Prostate gland (tissue), 2 donors: ENCODE measurements around the gene AKAP13. TPM values are rescaled to one million over a fixed set of nuclear protein-coding genes. Genes with fewer than 3 reads are reported as not detected.

Experiments used
- DNase-seq: peaks from one replicate; pipeline ENCODE4 v3.0.0-alpha.2; 2019; ENCODE audit warnings: low spot score
- H3K27ac ChIP-seq, 2 donors: fragments of 200-600 bp; sonication (generic); 2 replicates each; pipeline ENCODE4 v1.5.1; 2017 to 2019
- H3K27me3 ChIP-seq: fragments of 200-600 bp; sonication (generic); replicated peaks from 2 replicates; pipeline ENCODE4 v1.5.1; 2019; ENCODE audit not compliant: insufficient read depth
- H3K36me3 ChIP-seq, 2 donors: fragments of 200-600 bp; sonication (generic); 1 replicate in 1 of 2; 2 replicates in 1 of 2; pipeline versions ENCODE4 v1.5.1 to v1.8.1; 2017 to 2019
- H3K4me1 ChIP-seq: fragments of 200-600 bp; sonication (generic); replicated peaks from 2 replicates; pipeline ENCODE4 v1.5.1; 2019
- H3K4me3 ChIP-seq, 2 donors: fragments of 200-600 bp; sonication (generic); 2 replicates each; pipeline ENCODE4 v1.5.1; 2017 to 2019
- H3K9me3 ChIP-seq: fragments of 200-600 bp; sonication (generic); 2 replicates; pipeline ENCODE4 v1.5.1; 2017
- CTCF ChIP-seq, 4 experiments: fragments of 200-600 bp in 2 of 4; fragments of 450-650 bp in 2 of 4; sonication (generic) in 2 of 4; IDR thresholded peaks; 1 replicate in 3 of 4; 2 replicates in 1 of 4; pipeline ENCODE4 v1.5.1; 2016 to 2019; ENCODE audit warnings: antibody characterized with exemption in 4 of 4, mild to moderate bottlenecking in 2 of 4, moderate library complexity in 2 of 4
- POLR2A ChIP-seq: fragments of 450-650 bp; IDR thresholded peaks from one replicate; pipeline ENCODE4 v1.6.1; 2016; ENCODE audit warnings: antibody characterized with exemption, mild to moderate bottlenecking
- POLR2AphosphoS5 ChIP-seq: sonication (generic); formaldehyde crosslinking; IDR thresholded peaks from one replicate; pipeline ENCODE4 v1.6.1; 2017; ENCODE audit warnings: antibody characterized with exemption
- WGBS: methylation state at CpG from one replicate; pipeline ENCODE4 v1.1.5; 2018; 5-methylcytosine and 5-hydroxymethylcytosine counted together
- intact Hi-C: fragments of 100-400 bp; cut with DNase I; formaldehyde crosslinking; loops from one replicate; pipeline ENCODE4 v1.14.2; 2022
- total RNA-seq, 2 donors: library from RNA; depleted of rRNA; stranded (reverse); fragments of >200 nt; gene quantifications; one replicate each; pipeline ENCODE4 v1.1.0, GENCODE V29; 2016

AKAP13 gene
- total RNA-seq, 2 donors from 2014 or later = 102 to 195 TPM

GRCh38 chr15:85743392-85744055 is 363.1 kb downstream of the AKAP13 start:
- H3K9me3 ChIP-seq = no peaks in the 10 kb centered on the region
- H3K27me3 ChIP-seq = no peaks in the 10 kb centered on the region
- H3K4me3 ChIP-seq = no peak overlapping the region
- intact Hi-C loops = loop anchor here (5.0 kb wide), 1 partner anchor 49 kb away; the partner anchor contains the start of gene KLHL25
- no peak overlapping the region for H3K27ac ChIP-seq
- peaks cover 7 to 26% of the 10 kb centered on the region in 2 donors for H3K36me3 ChIP-seq
- DNase-seq = no peak
- WGBS = 82% methylated on average over 14 of the region's 14 CpGs
- TF ChIP-seq CTCF (IDR thresholded peaks at IDR 0.05) (no peak), POLR2A (no peak), POLR2AphosphoS5 (no peak)
- H3K4me1 ChIP-seq = no peaks in the 10 kb centered on the region

GRCh38 chr15:85744579-85744978 is 364.2 kb downstream of the AKAP13 start:
- Histone ChIP-seq H3K9me3 (no peaks in the 10 kb centered on the region), H3K27me3 (no peaks in the 10 kb centered on the region), H3K4me3 (no peak overlapping the region), H3K4me1 (no peaks in the 10 kb centered on the region), H3K27ac (no peak overlapping the region), H3K36me3 (peaks cover 7 to 26% of the 10 kb centered on the region in 2 donors)
- intact Hi-C loops = loop anchor here (5.0 kb wide), 1 partner anchor 48 kb away; the partner anchor contains the start of gene KLHL25
- TF ChIP-seq CTCF (IDR thresholded peaks at IDR 0.05) (no peak), POLR2A (no peak), POLR2AphosphoS5 (no peak)
- 93% methylated on average over 10 of the region's 10 CpGs for WGBS
- no peak for DNase-seq

GRCh38 chr15:85745023-85745422 is 364.6 kb downstream of the AKAP13 start:
- no peak for TF ChIP-seq CTCF (IDR thresholded peaks at IDR 0.05)
- no peak for TF ChIP-seq POLR2AphosphoS5
- no peak for TF ChIP-seq POLR2A
- H3K27me3 ChIP-seq = no peaks in the 10 kb centered on the region
- intact Hi-C loops = no loop called here
- peaks cover 7 to 26% of the 10 kb centered on the region in 2 donors for H3K36me3 ChIP-seq
- H3K27ac ChIP-seq = no peak overlapping the region
- no peak overlapping the region for H3K4me3 ChIP-seq
- H3K9me3 ChIP-seq = no peaks in the 10 kb centered on the region
- 82% methylated on average over 12 of the region's 12 CpGs for WGBS
- DNase-seq = no peak
- no peaks in the 10 kb centered on the region for H3K4me1 ChIP-seq

GRCh38 chr15:85745525-85746150 is 365.2 kb downstream of the AKAP13 start:
- no peak for DNase-seq

More at GRCh38 chr15:85745525-85746150, 365.2 kb downstream of the AKAP13 start:
- Histone ChIP-seq H3K27ac (no peak overlapping the region), H3K27me3 (no peaks in the 10 kb centered on the region), H3K4me3 (no peak overlapping the region), H3K4me1 (no peaks in the 10 kb centered on the region), H3K9me3 (no peaks in the 10 kb centered on the region), H3K36me3 (peaks cover 4 to 26% of the 10 kb centered on the region in 2 donors)
- intact Hi-C loops = no loop called here
- TF ChIP-seq POLR2AphosphoS5 = no peak
- TF ChIP-seq CTCF (IDR thresholded peaks at IDR 0.05) = no peak
- no peak for TF ChIP-seq POLR2A
- WGBS = 74% methylated on average over 14 of the region's 14 CpGs
